Measurements from ENCODE around the gene LEPR. TPM values are rescaled to one million over a fixed set of nuclear protein-coding genes. Genes with fewer than 3 reads are reported as not detected.

Gene LEPR
- total and polyA plus RNA-seq, 2 donors (not counting 3 experiments of a cell fraction or from before 2014, with no cell fraction given): 11.1 to 18.7 TPM

GRCh38 chr1:65399003-65399402 lies 21.5 kb upstream of the LEPR start:
- CTCF ChIA-PET: interaction anchor here (1.2 kb wide), 1 partner anchor 289 kb away, joined by 4 read pairs; no protein-coding TSS in a partner anchor

More at GRCh38 chr1:65399003-65399402, 21.5 kb upstream of the LEPR start:
- Histone ChIP-seq H3K9ac (replicated peaks; ENCODE audit: extremely low read depth, insufficient read depth, low read length) (no peak overlapping the region), H3K79me2 (ENCODE audit: control insufficient read depth, insufficient read depth, low read length) (no peaks in the 10 kb centered on the region), H3K27me3 (ENCODE audit: control insufficient read depth in 2 of 2, insufficient read depth in 2 of 2, low read length in 2 of 2) (no peaks in the 10 kb centered on the region), H3K4me2 (ENCODE audit: insufficient read depth, low read length) (no peak overlapping the region), H3K36me3 (ENCODE audit: control insufficient read depth in 2 of 2, extremely low read depth in 1 of 2, insufficient read depth in 2 of 2, low read length in 2 of 2) (peaks cover 0 to 2% of the 10 kb centered on the region in 2 experiments), H3K27ac (ENCODE audit: insufficient read depth, low read depth, low read length) (no peak overlapping the region), H3K4me1 (ENCODE audit: control insufficient read depth, extremely low read depth, insufficient read depth, low read length) (peaks cover under 1% of the 10 kb centered on the region), H3K9me3 (replicated peaks; ENCODE audit: control insufficient read depth, insufficient read depth, low read length) (no peaks in the 10 kb centered on the region), H2AFZ (ENCODE audit: low read depth, low read length) (no peak overlapping the region), H4K20me1 (replicated peaks; ENCODE audit: control insufficient read depth, extremely low read depth, insufficient read depth, low read length) (no peaks in the 10 kb centered on the region), H3K4me3 (replicated peaks in 1 of 3; ENCODE audit: insufficient read depth in 1 of 3, low read depth in 1 of 3, low read length in 3 of 3) (no peak overlapping the region), H3K9me1 (replicated peaks; ENCODE audit: control insufficient read depth, extremely low read depth, insufficient read depth, low read length) (no peaks in the 10 kb centered on the region)
- dilution Hi-C loops (cut with MboI; ENCODE audit: extremely low pct_ligation_motif_present, low sequenced_read_pairs) (no loop called here), intact Hi-C loops (cut with micrococcal nuclease) (no loop called here)
- TF ChIP-seq GATA2 (IDR thresholded peaks at IDR 0.05; ENCODE audit: insufficient read depth, insufficient read length, low read depth, low read length): no peak
- no peak for TF ChIP-seq POLR2AphosphoS5 (IDR thresholded peaks at IDR 0.05; ENCODE audit: insufficient read depth, low read depth, low read length)
- TF ChIP-seq MAX (IDR thresholded peaks at IDR 0.05; ENCODE audit: insufficient read depth, insufficient read length): no peak
- TF ChIP-seq POLR2A (IDR thresholded peaks at IDR 0.05; ENCODE audit: low read depth, low read length): no peak
- no peak for TF ChIP-seq CTCF (IDR thresholded peaks at IDR 0.05; ENCODE audit: extremely low read depth in 1 of 2, insufficient read depth in 1 of 2, low read depth in 1 of 2, low read length in 2 of 2)
- TF ChIP-seq JUN (IDR thresholded peaks at IDR 0.05; ENCODE audit: borderline replicate concordance, insufficient read depth, insufficient read length, low read depth): no peak
- no TSS peak for BruUV-seq (replicated peaks)
- POLR2A ChIA-PET: no interaction called here
- FAIRE-seq (no peak), DNase-seq (ENCODE audit: low read depth, low spot score) (no peak)
